ENCODE data around the gene NYAP1.
"Not testable (repeated sequence)": the region's sequence is repeated elsewhere in the genome, so short reads cannot be mapped to it uniquely, and the experiment has no call there.

NYAP1 gene

GRCh38 chr7:100515072-100515532 is 31.4 kb downstream of the NYAP1 start:
- DNase-seq = no peak

- DNase-seq = peak; percentile 72
Measured at GRCh38 chr7:100516135-100516812, 32.5 kb downstream of the NYAP1 start.

- DNase-seq = no peak
Measured at GRCh38 chr7:100517305-100517704, 33.6 kb downstream of the NYAP1 start.

GRCh38 chr7:100519580-100519979 is 35.9 kb downstream of the NYAP1 start:
- no peak for DNase-seq

GRCh38 chr7:100520138-100520537 is 36.4 kb downstream of the NYAP1 start:
- no peak for DNase-seq

- DNase-seq = no peak
Measured at GRCh38 chr7:100521076-100521475, 37.3 kb downstream of the NYAP1 start.

GRCh38 chr7:100521909-100522593 is 38.3 kb downstream of the NYAP1 start:
- DNase-seq = not testable (repeated sequence)

GRCh38 chr7:100523192-100523591 is 39.5 kb downstream of the NYAP1 start:
- not testable (repeated sequence) for DNase-seq

GRCh38 chr7:100528108-100528866 is 44.6 kb downstream of the NYAP1 start:
- DNase-seq = not testable (repeated sequence)

GRCh38 chr7:100532165-100533022 is 48.7 kb downstream of the NYAP1 start:
- DNase-seq = no peak

- DNase-seq = not testable (repeated sequence)
Measured at GRCh38 chr7:100535982-100536381, 52.3 kb downstream of the NYAP1 start.

- DNase-seq = not testable (repeated sequence)
Measured at GRCh38 chr7:100536695-100537094, 53.0 kb downstream of the NYAP1 start.

GRCh38 chr7:100538348-100538653 is 54.6 kb downstream of the NYAP1 start:
- DNase-seq = no peak

- peak; percentile 100 for DNase-seq
Measured at GRCh38 chr7:100538654-100539435, 55.1 kb downstream of the NYAP1 start, which contains the start of gene AGFG2. AGFG2 (plus strand) TSS chr7:100539203; CDS start chr7:100539347, 144 bp downstream.

- no peak for DNase-seq
Measured at GRCh38 chr7:100539436-100540006, 55.8 kb downstream of the NYAP1 start.

GRCh38 chr7:100540073-100540723 is 56.5 kb downstream of the NYAP1 start:
- DNase-seq = no peak

GRCh38 chr7:100541309-100541708 is 57.6 kb downstream of the NYAP1 start:
- DNase-seq = not testable (repeated sequence)

GRCh38 chr7:100543586-100543985 is 59.9 kb downstream of the NYAP1 start:
- DNase-seq = no peak

- DNase-seq = no peak
Measured at GRCh38 chr7:100544386-100544785, 60.7 kb downstream of the NYAP1 start.

All from CD4-positive, alpha-beta T cell treated with Interleukin-12 subunit alpha and Interleukin-12 subunit beta, for 1 hour (primary cell).